Common myeloid progenitor, CD34-positive (primary cell): Measurements from ENCODE around the gene NRL.

Source experiments
- CTCF ChIA-PET: fragments of 350-600 bp; sonication (Branson Sonifier 250); formaldehyde crosslinking; loops from one replicate; lab custom pipeline; 2021; ENCODE audit warnings: antibody characterized with exemption; lab: Charles Lee
- POLR2A ChIA-PET: fragments of 350-600 bp; sonication (Branson Sonifier 250); formaldehyde crosslinking; loops from one replicate; lab custom pipeline; 2021; ENCODE audit warnings: antibody characterized with exemption; lab: Charles Lee
- DNase-seq, 3 donors: peaks; one replicate each; pipeline versions ENCODE4 v3.0.0 to v3.0.0-alpha.2; 2013
- H3K27ac ChIP-seq, 2 experiments: 1 replicate in 1 of 2; 2 replicates in 1 of 2; pipeline ENCODE4 v1.7.0; 2013; ENCODE audit warnings: inconsistent platforms in 2 of 2, low read length in 2 of 2, mild to moderate bottlenecking in 2 of 2, low read depth in 1 of 2, moderate library complexity in 1 of 2; ENCODE audit not compliant: severe bottlenecking in 2 of 2, insufficient read depth in 1 of 2, poor library complexity in 1 of 2
- H3K27me3 ChIP-seq, 5 experiments: replicated peaks in 2 of 5; 1 replicate in 3 of 5; 2 replicates in 2 of 5; pipeline versions ENCODE4 v1.6.1 to v1.7.0; 2013; ENCODE audit warnings: low read length in 4 of 5, mild to moderate bottlenecking in 2 of 5, moderate library complexity in 2 of 5, inconsistent platforms in 1 of 5; ENCODE audit not compliant: insufficient read depth in 5 of 5, control insufficient read depth in 4 of 5
- H3K36me3 ChIP-seq, 4 experiments: 1 replicate in 2 of 4; 2 replicates in 2 of 4; pipeline versions ENCODE4 v1.6.1 to v1.7.0; 2013; ENCODE audit warnings: low read length in 3 of 4, control low read depth in 1 of 4, mild to moderate bottlenecking in 1 of 4; ENCODE audit not compliant: control insufficient read depth in 4 of 4, insufficient read depth in 4 of 4
- H3K4me1 ChIP-seq, 4 experiments: 1 replicate in 3 of 4; 2 replicates in 1 of 4; pipeline versions ENCODE4 v1.6.1 to v1.7.1; 2013; ENCODE audit warnings: low read length in 3 of 4, mild to moderate bottlenecking in 3 of 4, control low read depth in 1 of 4, inconsistent platforms in 1 of 4, moderate library complexity in 1 of 4; ENCODE audit not compliant: control insufficient read depth in 4 of 4, insufficient read depth in 4 of 4; ENCODE audit errors: control extremely low read depth in 1 of 4
- H3K4me3 ChIP-seq, 7 experiments: 1 replicate in 4 of 7; 2 replicates in 3 of 7; pipeline versions ENCODE4 v1.5.1 to v1.7.0; 2013; ENCODE audit warnings: mild to moderate bottlenecking in 7 of 7, low read length in 6 of 7, moderate library complexity in 6 of 7, inconsistent platforms in 2 of 7, low read depth in 2 of 7, control low read depth in 1 of 7; ENCODE audit not compliant: insufficient read depth in 4 of 7, control insufficient read depth in 1 of 7; ENCODE audit errors: extremely low read depth in 1 of 7
- H3K9me3 ChIP-seq, 5 experiments: 1 replicate in 4 of 5; 2 replicates in 1 of 5; pipeline versions ENCODE4 v1.6.1 to v1.7.1; 2013; ENCODE audit warnings: low read length in 4 of 5, mild to moderate bottlenecking in 2 of 5, inconsistent platforms in 1 of 5, low read depth in 1 of 5, moderate library complexity in 1 of 5; ENCODE audit not compliant: control insufficient read depth in 4 of 5, insufficient read depth in 2 of 5; ENCODE audit errors: control extremely low read depth in 1 of 5
- WGBS: methylation state at CpG from one replicate; pipeline ENCODE4 v1.1.5; 2013; ENCODE audit not compliant: insufficient coverage; 5-methylcytosine and 5-hydroxymethylcytosine counted together

NRL gene

GRCh38 chr14:24071144-24071697 is 43.5 kb downstream of the NRL start, which contains the start of gene CPNE6:
Gene CPNE6, plus strand, starts transcription at chr14:24071562. Its CDS starts 1,375 bp downstream, at chr14:24072937.
- ChIA-PET CTCF (interaction anchor here (1.1 to 5.7 kb wide), 3 partner anchors 15 to 22 kb away, joined by 4 to 49 read pairs (median 7); no protein-coding TSS in a partner anchor), POLR2A (interaction anchor here (1.4 kb wide), 1 partner anchor 8 kb away, joined by 3 read pairs; no protein-coding TSS in a partner anchor)
- WGBS: 87% methylated on average over 12 of the region's 19 CpGs
- Histone ChIP-seq H3K36me3 (no peaks in the 10 kb centered on the region), H3K27ac (no peak within 1 kb of the TSS), H3K4me1 (no peaks in the 10 kb centered on the region), H3K9me3 (no peaks in the 10 kb centered on the region), H3K27me3 (peaks cover 0 to 8% (median 0%) of the 10 kb centered on the region in 5 experiments), H3K4me3 (no peak within 1 kb of the TSS)
- no peak for DNase-seq

- Histone ChIP-seq H3K9me3 (no peaks in the 10 kb centered on the region), H3K27ac (no peak overlapping the region), H3K4me1 (no peaks in the 10 kb centered on the region), H3K27me3 (peaks cover 0 to 8% (median 0%) of the 10 kb centered on the region in 5 experiments), H3K36me3 (no peaks in the 10 kb centered on the region), H3K4me3 (no peak overlapping the region)
- POLR2A ChIA-PET: interaction anchor here (1.4 kb wide), 1 partner anchor 9 kb away, joined by 3 read pairs; no protein-coding TSS in a partner anchor
- CTCF ChIA-PET: interaction anchor here (1.1 to 5.7 kb wide), 3 partner anchors 14 to 22 kb away, joined by 4 to 49 read pairs (median 7); no protein-coding TSS in a partner anchor
- 94% methylated on average over 9 of the region's 10 CpGs for WGBS
- DNase-seq: no peak
These were observed 44.2 kb downstream of the NRL start for GRCh38 chr14:24070285-24071143.

- WGBS: 89% methylated on average over 5 of the region's 6 CpGs
- H3K27ac ChIP-seq: no peak overlapping the region
- H3K4me1 ChIP-seq: no peaks in the 10 kb centered on the region
- H3K27me3 ChIP-seq: peaks cover 0 to 8% (median 0%) of the 10 kb centered on the region in 5 experiments
- no peaks in the 10 kb centered on the region for H3K9me3 ChIP-seq
- no peaks in the 10 kb centered on the region for H3K36me3 ChIP-seq
- CTCF ChIA-PET: interaction anchor here (0.9 to 5.7 kb wide), 3 partner anchors 13 to 22 kb away, joined by 3 to 49 read pairs (median 7); no protein-coding TSS in a partner anchor
- POLR2A ChIA-PET: no interaction called here
- no peak for DNase-seq
- H3K4me3 ChIP-seq: no peak overlapping the region
These were observed 45.4 kb downstream of the NRL start for GRCh38 chr14:24069411-24069735.

GRCh38 chr14:24068711-24069410 is 45.9 kb downstream of the NRL start:
- Histone ChIP-seq H3K36me3 (no peaks in the 10 kb centered on the region), H3K27ac (no peak overlapping the region), H3K9me3 (no peaks in the 10 kb centered on the region), H3K27me3 (peaks cover 0 to 8% (median 0%) of the 10 kb centered on the region in 5 experiments), H3K4me1 (no peaks in the 10 kb centered on the region), H3K4me3 (no peak overlapping the region)
- no peak for DNase-seq
- ChIA-PET POLR2A (no interaction called here), CTCF (interaction anchor here (0.6 to 1.1 kb wide), 3 partner anchors 10 to 16 kb away, joined by 3 read pairs; no protein-coding TSS in a partner anchor)
- 94% methylated on average over 7 of the region's 10 CpGs for WGBS

GRCh38 chr14:24067133-24068082 is 47.3 kb downstream of the NRL start:
- DNase-seq: no peak
- H3K27ac ChIP-seq: no peak overlapping the region
- no peaks in the 10 kb centered on the region for H3K9me3 ChIP-seq
- ChIA-PET POLR2A (no interaction called here), CTCF (interaction anchor here (1.2 to 2.7 kb wide), 6 partner anchors 9 to 40 kb away, joined by 3 to 12 read pairs (median 5); no protein-coding TSS in a partner anchor)
- H3K36me3 ChIP-seq: no peaks in the 10 kb centered on the region
- no peak overlapping the region for H3K4me3 ChIP-seq
- peaks cover 0 to 8% (median 0%) of the 10 kb centered on the region in 5 experiments for H3K27me3 ChIP-seq
- H3K4me1 ChIP-seq: no peaks in the 10 kb centered on the region
- over 99% methylated on average over 9 of the region's 12 CpGs for WGBS

- Histone ChIP-seq H3K27me3 (peaks cover 0 to 8% (median 0%) of the 10 kb centered on the region in 5 experiments), H3K4me3 (no peak overlapping the region), H3K27ac (no peak overlapping the region), H3K36me3 (no peaks in the 10 kb centered on the region), H3K4me1 (no peaks in the 10 kb centered on the region), H3K9me3 (no peaks in the 10 kb centered on the region)
- CTCF ChIA-PET: interaction anchor here (1.2 to 2.7 kb wide), 6 partner anchors 9 to 41 kb away, joined by 3 to 12 read pairs (median 5); no protein-coding TSS in a partner anchor
- no peak for DNase-seq
- WGBS: 100% methylated on average over 2 of the region's 8 CpGs
- POLR2A ChIA-PET: no interaction called here
These were observed 48.1 kb downstream of the NRL start for GRCh38 chr14:24066496-24067132.
